Panc1 (cell line): Measurements from ENCODE around the gene SPTBN1. TPM values are rescaled to one million over a fixed set of nuclear protein-coding genes. Genes with fewer than 3 reads are reported as not detected.

Source experiments
- ATAC-seq: fragments of 200-7000 bp; cut with Tn5 transposase; 2 replicates; pipeline ENCODE4 v1.9.1; 2020; ENCODE audit warnings: mild to moderate bottlenecking, moderate library complexity
- BruUV-seq: library from RNA; stranded (reverse); fragments of 400-500 nt; replicated peaks from 2 replicates; lab custom pipeline; 2021; lab: Mats Ljungman, UMichigan
- CTCF ChIA-PET: fragments of 300-600 bp; sonication (Branson Sonifier 250); formaldehyde crosslinking; loops from one replicate; lab custom pipeline; 2022; ENCODE audit warnings: antibody characterized with exemption; lab: Charles Lee
- POLR2A ChIA-PET: fragments of 300-600 bp; sonication (Branson Sonifier 250); formaldehyde crosslinking; loops from one replicate; lab custom pipeline; 2022; ENCODE audit warnings: antibody characterized with exemption; lab: Charles Lee
- DNase-seq: peaks from one replicate; pipeline ENCODE4 v3.0.0-alpha.2; 2010; ENCODE audit warnings: low read depth, low spot score
- H3K27ac ChIP-seq: 2 replicates; pipeline ENCODE4 v1.5.1; 2011; ENCODE audit warnings: mild to moderate bottlenecking, low read length, inconsistent platforms
- H3K27me3 ChIP-seq: fragments of 200-500 bp; sonication (Bioruptor generic); 2 replicates; pipeline ENCODE4 v1.6.0; 2014; ENCODE audit warnings: low read length, inconsistent platforms; ENCODE audit not compliant: control insufficient read depth, insufficient read depth
- H3K36me3 ChIP-seq: fragments of 200-500 bp; sonication (Bioruptor generic); 2 replicates; pipeline ENCODE4 v1.5.1; 2014; ENCODE audit warnings: inconsistent platforms, mild to moderate bottlenecking, low read length, moderate library complexity; ENCODE audit not compliant: control insufficient read depth, insufficient read depth
- H3K4me1 ChIP-seq: 2 replicates; pipeline ENCODE4 v1.5.1; 2011; ENCODE audit warnings: inconsistent platforms, mild to moderate bottlenecking, low read length, moderate library complexity; ENCODE audit not compliant: control insufficient read depth, insufficient read depth
- H3K4me3 ChIP-seq, 2 experiments: 2 replicates each; pipeline ENCODE4 v1.5.1; 2011 to 2012; ENCODE audit warnings: low read depth in 2 of 2, low read length in 2 of 2, mild to moderate bottlenecking in 2 of 2, inconsistent platforms in 1 of 2, moderate library complexity in 1 of 2
- H3K9me3 ChIP-seq: fragments of 200-500 bp; sonication (Bioruptor generic); 2 replicates; pipeline ENCODE4 v1.5.1; 2014; ENCODE audit warnings: low read depth, mild to moderate bottlenecking, inconsistent platforms, low read length, moderate library complexity; ENCODE audit not compliant: control insufficient read depth, insufficient read depth
- CTCF ChIP-seq: fragments of 450-650 bp; IDR thresholded peaks from 2 replicates; pipeline ENCODE4 v1.5.1; 2017; ENCODE audit warnings: mild to moderate bottlenecking
- POLR2AphosphoS5 ChIP-seq: IDR thresholded peaks from 2 replicates; pipeline ENCODE4 v1.6.1; 2012; ENCODE audit warnings: mild to moderate bottlenecking, low read depth, low read length, moderate library complexity
- SIN3A ChIP-seq: IDR thresholded peaks from 2 replicates; pipeline ENCODE4 v1.6.1; 2012; ENCODE audit warnings: low read depth, mild to moderate bottlenecking, low read length, moderate library complexity, borderline replicate concordance; ENCODE audit not compliant: insufficient read depth
- TCF7L2 ChIP-seq: IDR thresholded peaks from 2 replicates; pipeline ENCODE4 v1.6.1; 2011; ENCODE audit warnings: mild to moderate bottlenecking, low read depth, low read length, inconsistent platforms
- in situ Hi-C: cut with HindIII; loops from 2 replicates; pipeline ENCODE4 v1.10.0; 2016; ENCODE audit warnings: low sequenced_read_pairs, low pct_unique_long_range_greater_than_20kb
- intact Hi-C: fragments of 100-400 bp; cut with micrococcal nuclease; formaldehyde crosslinking; loops from one replicate; pipeline ENCODE4 v1.10.0; 2022; ENCODE audit not compliant: unreplicated experiment
- total RNA-seq: library from RNA; stranded (reverse); gene quantifications from one replicate; pipeline ENCODE4 v1.2.1, GENCODE V29; 2021; ENCODE audit not compliant: unreplicated experiment
- TF ChIP-seq, protein P1 (sequence below), 2 experiments: IDR thresholded peaks; 2 replicates each; pipeline ENCODE4 v1.6.1; 2011 to 2012; ENCODE audit warnings: low read depth in 2 of 2, control low read depth in 1 of 2, low read length in 1 of 2, mild to moderate bottlenecking in 1 of 2, moderate library complexity in 1 of 2; ENCODE audit not compliant: insufficient read depth in 1 of 2

SPTBN1 gene
- total RNA-seq, 1 experiment from 2014 or later, result 169 TPM

- intact Hi-C loops, result no loop called here
- no peaks in the 10 kb centered on the region for H3K27me3 ChIP-seq
- in situ Hi-C loops, result no loop called here
- no TSS peak for BruUV-seq
- TF ChIP-seq TCF7L2 (no peak), CTCF (no peak), SIN3A (no peak), POLR2AphosphoS5 (no peak)
- TF ChIP-seq, protein P1, sequence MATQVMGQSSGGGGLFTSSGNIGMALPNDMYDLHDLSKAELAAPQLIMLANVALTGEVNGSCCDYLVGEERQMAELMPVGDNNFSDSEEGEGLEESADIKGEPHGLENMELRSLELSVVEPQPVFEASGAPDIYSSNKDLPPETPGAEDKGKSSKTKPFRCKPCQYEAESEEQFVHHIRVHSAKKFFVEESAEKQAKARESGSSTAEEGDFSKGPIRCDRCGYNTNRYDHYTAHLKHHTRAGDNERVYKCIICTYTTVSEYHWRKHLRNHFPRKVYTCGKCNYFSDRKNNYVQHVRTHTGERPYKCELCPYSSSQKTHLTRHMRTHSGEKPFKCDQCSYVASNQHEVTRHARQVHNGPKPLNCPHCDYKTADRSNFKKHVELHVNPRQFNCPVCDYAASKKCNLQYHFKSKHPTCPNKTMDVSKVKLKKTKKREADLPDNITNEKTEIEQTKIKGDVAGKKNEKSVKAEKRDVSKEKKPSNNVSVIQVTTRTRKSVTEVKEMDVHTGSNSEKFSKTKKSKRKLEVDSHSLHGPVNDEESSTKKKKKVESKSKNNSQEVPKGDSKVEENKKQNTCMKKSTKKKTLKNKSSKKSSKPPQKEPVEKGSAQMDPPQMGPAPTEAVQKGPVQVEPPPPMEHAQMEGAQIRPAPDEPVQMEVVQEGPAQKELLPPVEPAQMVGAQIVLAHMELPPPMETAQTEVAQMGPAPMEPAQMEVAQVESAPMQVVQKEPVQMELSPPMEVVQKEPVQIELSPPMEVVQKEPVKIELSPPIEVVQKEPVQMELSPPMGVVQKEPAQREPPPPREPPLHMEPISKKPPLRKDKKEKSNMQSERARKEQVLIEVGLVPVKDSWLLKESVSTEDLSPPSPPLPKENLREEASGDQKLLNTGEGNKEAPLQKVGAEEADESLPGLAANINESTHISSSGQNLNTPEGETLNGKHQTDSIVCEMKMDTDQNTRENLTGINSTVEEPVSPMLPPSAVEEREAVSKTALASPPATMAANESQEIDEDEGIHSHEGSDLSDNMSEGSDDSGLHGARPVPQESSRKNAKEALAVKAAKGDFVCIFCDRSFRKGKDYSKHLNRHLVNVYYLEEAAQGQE (IDR thresholded peaks at IDR 0.05; ENCODE audit: insufficient read depth in 1 of 2, low read depth in 2 of 2, low read length in 1 of 2), result no peak
- ChIA-PET CTCF (no interaction called here), POLR2A (no interaction called here)
- no peaks in the 10 kb centered on the region for H3K36me3 ChIP-seq
- H3K27ac ChIP-seq, result no peak overlapping the region
- H3K4me1 ChIP-seq, result no peaks in the 10 kb centered on the region; the same call in 1 of the 2 replicates
- H3K4me3 ChIP-seq, result no peak overlapping the region
- ATAC-seq (no peak), DNase-seq (no peak)
- H3K9me3 ChIP-seq, result no peaks in the 10 kb centered on the region
These were observed 91.0 kb downstream of the SPTBN1 start for GRCh38 chr2:54546923-54547720.

GRCh38 chr2:54549430-54549829 lies 93.3 kb downstream of the SPTBN1 start:
- no peaks in the 10 kb centered on the region for H3K9me3 ChIP-seq
- BruUV-seq, result no TSS peak
- H3K4me3 ChIP-seq, result no peak overlapping the region
- TF ChIP-seq, protein P1 (IDR thresholded peaks at IDR 0.05; ENCODE audit: insufficient read depth in 1 of 2, low read depth in 2 of 2, low read length in 1 of 2), result no peak
- TF ChIP-seq POLR2AphosphoS5 (no peak), CTCF (no peak), TCF7L2 (no peak), SIN3A (no peak)
- ATAC-seq (no peak), DNase-seq (no peak)
- intact Hi-C loops (no loop called here), in situ Hi-C loops (no loop called here)
- ChIA-PET POLR2A (no interaction called here), CTCF (no interaction called here)
- no peaks in the 10 kb centered on the region for H3K36me3 ChIP-seq
- H3K27me3 ChIP-seq, result no peaks in the 10 kb centered on the region
- H3K27ac ChIP-seq, result no peak overlapping the region
- H3K4me1 ChIP-seq, result no peaks in the 10 kb centered on the region; the same call in 1 of the 2 replicates
